Gastroesophageal sphincter (tissue), 3 donors: ENCODE measurements around the gene GSTM4.

Experiments
- EP300 ChIP-seq: sonication (generic); formaldehyde crosslinking; IDR thresholded peaks from one replicate; pipeline ENCODE4 v1.6.1; 2017; ENCODE audit warnings: antibody characterized with exemption, mild to moderate bottlenecking
- TF ChIP-seq, protein P1 (sequence below), 4 experiments: fragments of 200-600 bp in 2 of 4; fragments of 450-650 bp in 2 of 4; sonication (generic) in 1 of 4; IDR thresholded peaks; one replicate each; pipeline ENCODE4 v1.5.1; 2017 to 2019; ENCODE audit warnings: antibody characterized with exemption in 4 of 4, mild to moderate bottlenecking in 2 of 4, moderate library complexity in 2 of 4

DNA sequence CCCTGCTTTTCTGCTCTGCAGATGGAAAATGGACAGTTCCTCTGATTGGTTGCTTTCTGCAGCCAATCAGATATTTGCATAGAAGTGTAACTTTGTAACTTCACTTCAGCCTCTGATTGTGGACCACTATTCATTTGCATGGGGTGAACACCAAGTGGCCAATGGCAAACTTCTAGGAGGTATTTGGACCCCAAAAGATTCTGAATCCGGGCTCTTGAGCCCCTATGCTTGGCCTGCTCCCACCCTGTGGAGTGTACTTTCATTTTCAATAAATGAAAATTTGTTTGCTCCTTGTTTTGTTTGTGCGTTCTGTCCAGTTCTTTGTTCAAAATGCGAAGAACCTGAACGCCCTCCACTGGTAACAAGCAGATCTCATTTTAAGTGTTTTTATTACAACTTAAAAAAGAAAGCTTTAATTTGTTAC, 6.4 kb upstream of the GSTM4 start:
- TF ChIP-seq, protein P1, sequence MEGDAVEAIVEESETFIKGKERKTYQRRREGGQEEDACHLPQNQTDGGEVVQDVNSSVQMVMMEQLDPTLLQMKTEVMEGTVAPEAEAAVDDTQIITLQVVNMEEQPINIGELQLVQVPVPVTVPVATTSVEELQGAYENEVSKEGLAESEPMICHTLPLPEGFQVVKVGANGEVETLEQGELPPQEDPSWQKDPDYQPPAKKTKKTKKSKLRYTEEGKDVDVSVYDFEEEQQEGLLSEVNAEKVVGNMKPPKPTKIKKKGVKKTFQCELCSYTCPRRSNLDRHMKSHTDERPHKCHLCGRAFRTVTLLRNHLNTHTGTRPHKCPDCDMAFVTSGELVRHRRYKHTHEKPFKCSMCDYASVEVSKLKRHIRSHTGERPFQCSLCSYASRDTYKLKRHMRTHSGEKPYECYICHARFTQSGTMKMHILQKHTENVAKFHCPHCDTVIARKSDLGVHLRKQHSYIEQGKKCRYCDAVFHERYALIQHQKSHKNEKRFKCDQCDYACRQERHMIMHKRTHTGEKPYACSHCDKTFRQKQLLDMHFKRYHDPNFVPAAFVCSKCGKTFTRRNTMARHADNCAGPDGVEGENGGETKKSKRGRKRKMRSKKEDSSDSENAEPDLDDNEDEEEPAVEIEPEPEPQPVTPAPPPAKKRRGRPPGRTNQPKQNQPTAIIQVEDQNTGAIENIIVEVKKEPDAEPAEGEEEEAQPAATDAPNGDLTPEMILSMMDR (IDR thresholded peaks at IDR 0.05): peak in 3 of 4 experiments; percentile 30 to 39 (median 31)
- no peak for TF ChIP-seq EP300
